GM18868 (cell line): ENCODE data around the gene ANKS1A.

Experiments
- ATAC-seq: cut with Tn5 transposase; IDR thresholded peaks from one replicate; pipeline ENCODE4 v1.9.1; 2021; ENCODE audit warnings: mild to moderate bottlenecking, moderate library complexity; ENCODE audit not compliant: unreplicated experiment

The ANKS1A gene

GRCh38 chr6:35080821-35081425, 191.9 kb downstream of the ANKS1A start:
- ATAC-seq: no peak

GRCh38 chr6:35081426-35081851, 192.4 kb downstream of the ANKS1A start:
- no peak for ATAC-seq

GRCh38 chr6:35082046-35082732, 193.1 kb downstream of the ANKS1A start:
- ATAC-seq: no peak

- no peak for ATAC-seq
Measured at GRCh38 chr6:35082733-35083403, 193.8 kb downstream of the ANKS1A start.

GRCh38 chr6:35083507-35083906, 194.5 kb downstream of the ANKS1A start:
- no peak for ATAC-seq

- no peak for ATAC-seq
Measured at GRCh38 chr6:35084041-35084491, 195.0 kb downstream of the ANKS1A start.

GRCh38 chr6:35084511-35085203, 195.6 kb downstream of the ANKS1A start:
- no peak for ATAC-seq

- ATAC-seq: no peak
Measured at GRCh38 chr6:35085359-35086281, 196.6 kb downstream of the ANKS1A start.

- no peak for ATAC-seq
Measured at GRCh38 chr6:35086282-35086632, 197.2 kb downstream of the ANKS1A start.

- no peak for ATAC-seq
Measured at GRCh38 chr6:35086636-35087360, 197.7 kb downstream of the ANKS1A start.

- ATAC-seq: no peak
Measured at GRCh38 chr6:35087361-35088280, 198.6 kb downstream of the ANKS1A start.

- ATAC-seq: no peak
Measured at GRCh38 chr6:35088281-35089215, 199.5 kb downstream of the ANKS1A start.

- ATAC-seq: no peak
Measured at GRCh38 chr6:35089216-35089934, 200.3 kb downstream of the ANKS1A start.

GRCh38 chr6:35089935-35090505, 201.0 kb downstream of the ANKS1A start:
- no peak for ATAC-seq

GRCh38 chr6:35090734-35091133, 201.7 kb downstream of the ANKS1A start:
- ATAC-seq: no peak

- no peak for ATAC-seq
Measured at GRCh38 chr6:35091346-35092083, 202.5 kb downstream of the ANKS1A start.
